H1 (cell line): ENCODE measurements around the gene AOPEP. TPM values are rescaled to one million over a fixed set of nuclear protein-coding genes. Genes with fewer than 3 reads are reported as not detected.

Experiments
- CTCF ChIA-PET: fragments of 300-600 bp; sonication (Branson Sonifier 250); formaldehyde crosslinking; loops from one replicate; lab custom pipeline; 2021; ENCODE audit not compliant: partially characterized antibody; lab: Charles Lee
- POLR2A ChIA-PET: fragments of 300-600 bp; sonication (Branson Sonifier 250); formaldehyde crosslinking; loops from one replicate; lab custom pipeline; 2021; ENCODE audit warnings: inconsistent platforms; ENCODE audit not compliant: partially characterized antibody; lab: Charles Lee
- DNase-seq, 2 experiments: peaks; one replicate each; pipeline versions ENCODE4 v3.0.0 to v3.0.0-alpha.2; 2010 to 2022; ENCODE audit warnings: low spot score in 2 of 2, low read depth in 1 of 2, mixed read lengths in 1 of 2
- FAIRE-seq: peaks from 2 replicates; lab custom pipeline; 2011; peaks lifted over from hg19 to GRCh38; lab: Jason Lieb, UNC
- H2AFZ ChIP-seq: 2 replicates; pipeline ENCODE4 v1.8.1; 2012; ENCODE audit warnings: low read length, inconsistent platforms
- H2AK5ac ChIP-seq: 2 replicates; pipeline ENCODE4 v1.6.1; 2013; ENCODE audit warnings: low read depth, low read length
- H2BK120ac ChIP-seq: replicated peaks from 2 replicates; pipeline ENCODE3; 2013; ENCODE audit warnings: low read depth, low read length, inconsistent platforms
- H2BK12ac ChIP-seq: 2 replicates; pipeline ENCODE4 v1.6.1; 2013; ENCODE audit warnings: low read depth, low read length
- H2BK15ac ChIP-seq: 2 replicates; pipeline ENCODE4 v1.6.1; 2013; ENCODE audit warnings: low read length
- H2BK20ac ChIP-seq: 2 replicates; pipeline ENCODE4 v1.6.1; 2013; ENCODE audit warnings: low read length
- H2BK5ac ChIP-seq: 2 replicates; pipeline ENCODE4 v1.6.1; 2013; ENCODE audit warnings: low read depth, low read length
- H3K14ac ChIP-seq: 2 replicates; pipeline ENCODE4 v1.6.1; 2013; ENCODE audit warnings: inconsistent platforms; ENCODE audit not compliant: insufficient read length
- H3K18ac ChIP-seq: 2 replicates; pipeline ENCODE4 v1.6.1; 2013; ENCODE audit warnings: low read length; ENCODE audit errors: extremely low read depth
- H3K23ac ChIP-seq: 2 replicates; pipeline ENCODE4 v1.6.1; 2013; ENCODE audit warnings: inconsistent platforms; ENCODE audit not compliant: insufficient read length
- H3K23me2 ChIP-seq: 2 replicates; pipeline ENCODE4 v1.6.1; 2013; ENCODE audit warnings: low read depth, low read length
- H3K27ac ChIP-seq: 2 replicates; pipeline ENCODE4 v1.6.1; 2011; ENCODE audit warnings: low read depth, low read length, inconsistent platforms
- H3K27me3 ChIP-seq, 4 experiments: replicated peaks in 1 of 4; 1 replicate in 1 of 4; 2 replicates in 3 of 4; pipeline versions ENCODE4 v1.6.1 to v1.8.1; 2011 to 2013; ENCODE audit warnings: low read length in 3 of 4, mild to moderate bottlenecking in 3 of 4, inconsistent platforms in 2 of 4, mixed read lengths in 2 of 4, moderate library complexity in 1 of 4; ENCODE audit not compliant: control insufficient read depth in 3 of 4, insufficient read depth in 3 of 4; ENCODE audit errors: extremely low read depth in 1 of 4
- H3K36me3 ChIP-seq, 4 experiments: 2 replicates each; pipeline versions ENCODE4 v1.6.1 to v1.8.1; 2011 to 2013; ENCODE audit warnings: mild to moderate bottlenecking in 4 of 4, low read length in 3 of 4, moderate library complexity in 2 of 4, control low read depth in 1 of 4, inconsistent platforms in 1 of 4; ENCODE audit not compliant: insufficient read depth in 4 of 4, control insufficient read depth in 2 of 4
- H3K4ac ChIP-seq: replicated peaks from 2 replicates; pipeline ENCODE3; 2013; ENCODE audit warnings: low read length, low read depth, mixed read lengths, inconsistent platforms; ENCODE audit not compliant: insufficient read length
- H3K4me1 ChIP-seq, 4 experiments: replicated peaks in 1 of 4; 1 replicate in 1 of 4; 2 replicates in 3 of 4; pipeline versions ENCODE4 v1.6.1 to v1.8.1; 2011 to 2013; ENCODE audit warnings: low read length in 3 of 4, inconsistent platforms in 2 of 4, mixed read lengths in 1 of 4; ENCODE audit not compliant: insufficient read depth in 4 of 4, control insufficient read depth in 3 of 4
- H3K4me2 ChIP-seq, 2 experiments: 2 replicates each; pipeline versions ENCODE4 v1.6.1 to v1.8.1; 2011 to 2013; ENCODE audit warnings: low read depth in 2 of 2, low read length in 2 of 2, control low read depth in 1 of 2, inconsistent platforms in 1 of 2, mild to moderate bottlenecking in 1 of 2; ENCODE audit not compliant: insufficient read depth in 1 of 2
- H3K4me3 ChIP-seq, 4 experiments: fragments of 200-600, 300-600 bp in 1 of 4; sonication (generic), shearing (Covaris generic), sonication (Bioruptor Twin) in 1 of 4; 2 replicates each; pipeline versions ENCODE4 v1.5.1 to v1.8.1; 2011 to 2016; ENCODE audit warnings: low read length in 4 of 4, low read depth in 3 of 4, control low read depth in 2 of 4, inconsistent platforms in 2 of 4, mild to moderate bottlenecking in 2 of 4, mixed read lengths in 1 of 4, moderate library complexity in 1 of 4; ENCODE audit not compliant: insufficient read depth in 2 of 4; ENCODE audit errors: extremely low read depth in 1 of 4
- H3K56ac ChIP-seq: replicated peaks from 2 replicates; pipeline ENCODE3; 2013; ENCODE audit warnings: low read depth, mild to moderate bottlenecking, mixed read lengths, low read length, inconsistent platforms; ENCODE audit not compliant: insufficient read length
- H3K79me1 ChIP-seq: 2 replicates; pipeline ENCODE4 v1.6.1; 2013; ENCODE audit warnings: low read depth, low read length, control low read depth
- H3K79me2 ChIP-seq, 2 experiments: 2 replicates each; pipeline versions ENCODE4 v1.6.1 to v1.8.1; 2012 to 2013; ENCODE audit warnings: low read length in 2 of 2, mild to moderate bottlenecking in 2 of 2, inconsistent platforms in 1 of 2; ENCODE audit not compliant: insufficient read depth in 2 of 2, control insufficient read depth in 1 of 2
- H3K9ac ChIP-seq, 4 experiments: replicated peaks in 1 of 4; 1 replicate in 1 of 4; 2 replicates in 3 of 4; pipeline versions ENCODE4 v1.6.1 to v1.8.1; 2011 to 2013; ENCODE audit warnings: low read depth in 3 of 4, low read length in 3 of 4, control low read depth in 2 of 4, mild to moderate bottlenecking in 2 of 4, moderate library complexity in 2 of 4, inconsistent platforms in 1 of 4; ENCODE audit errors: extremely low read depth in 1 of 4
- H3K9me3 ChIP-seq, 2 experiments: 2 replicates each; pipeline versions ENCODE4 v1.6.1 to v1.8.1; 2012 to 2013; ENCODE audit warnings: mild to moderate bottlenecking in 2 of 2, moderate library complexity in 2 of 2, control low read depth in 1 of 2, inconsistent platforms in 1 of 2, low read depth in 1 of 2, low read length in 1 of 2, mixed read lengths in 1 of 2; ENCODE audit not compliant: insufficient read depth in 2 of 2
- H4K20me1 ChIP-seq, 2 experiments: replicated peaks in 1 of 2; 2 replicates each; pipeline versions ENCODE3 to v1.8.1; 2011 to 2013; ENCODE audit warnings: inconsistent platforms in 2 of 2, low read length in 2 of 2, mild to moderate bottlenecking in 1 of 2; ENCODE audit not compliant: insufficient read depth in 2 of 2, control insufficient read depth in 1 of 2
- H4K5ac ChIP-seq: 2 replicates; pipeline ENCODE4 v1.6.1; 2013; ENCODE audit warnings: low read length, low read depth, mixed read lengths, inconsistent platforms; ENCODE audit not compliant: insufficient read length
- H4K8ac ChIP-seq: 2 replicates; pipeline ENCODE4 v1.8.0; 2013; ENCODE audit warnings: mild to moderate bottlenecking, moderate library complexity, low read length, inconsistent platforms; ENCODE audit not compliant: insufficient read depth; ENCODE audit errors: extremely low read depth
- H4K91ac ChIP-seq: replicated peaks from 2 replicates; pipeline ENCODE3; 2013; ENCODE audit warnings: low read length, mixed read lengths, inconsistent platforms; ENCODE audit not compliant: insufficient read length
- BACH1 ChIP-seq: IDR thresholded peaks from 2 replicates; pipeline ENCODE4 v1.6.1; 2012; ENCODE audit warnings: low read length, improper control_type of control experiment
- CBX8 ChIP-seq: fragments of 300-800, 300-1000 bp; sonication (generic); IDR thresholded peaks from 2 replicates; pipeline ENCODE4 v1.7.1; 2016; ENCODE audit warnings: low read depth, low read length, borderline replicate concordance
- CHD1 ChIP-seq: IDR thresholded peaks from 2 replicates; pipeline ENCODE4 v1.6.1; 2012; ENCODE audit warnings: low read depth, low read length, improper control_type of control experiment
- CREB1 ChIP-seq: IDR thresholded peaks from 2 replicates; pipeline ENCODE4 v1.6.1; 2012; ENCODE audit warnings: inconsistent platforms
- FOSL1 ChIP-seq: IDR thresholded peaks from 2 replicates; pipeline ENCODE4 v1.6.1; 2011; ENCODE audit warnings: mild to moderate bottlenecking, low read depth, low read length, moderate library complexity; ENCODE audit not compliant: insufficient read depth
- JUND ChIP-seq: IDR thresholded peaks from 2 replicates; pipeline ENCODE4 v1.6.1; 2011; ENCODE audit warnings: mild to moderate bottlenecking, improper control_type of control experiment, low read length
- RBBP5 ChIP-seq: IDR thresholded peaks from 2 replicates; pipeline ENCODE4 v1.7.1; 2012; ENCODE audit warnings: low read depth, mild to moderate bottlenecking, inconsistent platforms, low read length, moderate library complexity, borderline replicate concordance
- RXRA ChIP-seq: IDR thresholded peaks from 2 replicates; pipeline ENCODE4 v1.6.1; 2011; ENCODE audit warnings: low read depth, mild to moderate bottlenecking, low read length, moderate library complexity; ENCODE audit not compliant: insufficient read depth
- SP4 ChIP-seq: IDR thresholded peaks from 2 replicates; pipeline ENCODE4 v1.6.1; 2012; ENCODE audit warnings: low read length, inconsistent platforms
- WGBS, 2 experiments: shearing (Covaris generic) in 1 of 2; methylation state at CpG; one replicate each; pipeline versions ENCODE4 v1.1.6 to v1.1.7; 2013 to 2015; ENCODE audit warnings: low lambda C conversion rate in 2 of 2, mixed read lengths in 2 of 2, inconsistent platforms in 1 of 2, low coverage in 1 of 2, missing lambda C conversion rate in 1 of 2; ENCODE audit not compliant: insufficient replicate concordance in 2 of 2, insufficient coverage in 1 of 2, insufficient read length in 1 of 2; ENCODE audit errors: extremely low coverage in 1 of 2, missing lambda C conversion rate in 1 of 2; 5-methylcytosine and 5-hydroxymethylcytosine counted together
- polyA plus RNA-seq, 7 experiments: library from polyadenylated mRNA; depleted of rRNA in 3 of 7; stranded (reverse) in 5 of 7; unstranded in 2 of 7; fragments of >200 nt in 5 of 7; fragments of 200-250 nt in 2 of 7; gene quantifications; 1 replicate in 5 of 7; 2 replicates in 1 of 7; 4 replicates in 1 of 7; pipeline versions ENCODE4 v1.2.1 to v1.2.3, GENCODE V29; 2011 to 2013; ENCODE audit warnings: missing spikeins in 2 of 7, mixed read lengths in 2 of 7
- total RNA-seq: library from RNA; stranded (reverse); fragmentation: NEBNext Ultra II Directional; extraction: Animal tissue kit (Norgen Biotek cat#: 25700); gene quantifications from 2 replicates; pipeline ENCODE4 v1.2.1, GENCODE V29; 2021
- TF ChIP-seq, protein P1 (sequence below), 3 experiments: IDR thresholded peaks; 1 replicate in 2 of 3; 2 replicates in 1 of 3; pipeline versions ENCODE4 v1.5.1 to v1.6.1; 2011; ENCODE audit warnings: low read length in 3 of 3, mild to moderate bottlenecking in 3 of 3, inconsistent platforms in 2 of 3, low read depth in 1 of 3, moderate library complexity in 1 of 3; ENCODE audit not compliant: insufficient read depth in 1 of 3; ENCODE audit errors: control extremely low read depth in 1 of 3
- TF ChIP-seq, protein P2 (sequence below): IDR thresholded peaks from 2 replicates; pipeline ENCODE4 v1.6.1; 2011; ENCODE audit warnings: low read depth, mild to moderate bottlenecking, low read length; ENCODE audit not compliant: insufficient read depth

The AOPEP gene
- total and polyA plus RNA-seq, 2 of the 8 experiments (the other 6 are each of a cell fraction or from before 2014, with no cell fraction given) = 6.1 to 14.3 TPM

DNA sequence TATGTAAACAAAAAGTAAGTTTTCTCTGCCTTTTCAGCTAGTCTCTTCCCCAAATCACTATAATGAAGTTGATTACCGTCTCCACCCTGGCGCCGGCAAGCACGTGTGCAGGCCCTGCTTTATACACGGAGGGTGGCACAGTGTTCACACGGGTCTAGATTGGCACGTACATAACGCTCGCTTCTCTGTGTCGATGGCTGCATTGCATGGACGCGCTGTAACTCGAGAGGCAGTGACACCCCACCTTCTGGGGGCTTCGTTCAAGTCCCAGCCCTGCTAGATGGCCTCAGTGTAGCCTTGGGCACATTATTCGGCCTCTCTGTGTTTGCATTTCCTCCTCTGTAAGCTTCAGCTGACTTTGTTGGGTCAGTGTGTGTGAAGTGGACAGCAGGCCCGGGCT lies 367.1 kb downstream of the AOPEP start:
- Histone ChIP-seq H3K4me1 (peaks cover 0 to 12% (median 7%) of the 10 kb centered on the region in 4 experiments), H3K56ac (no peak overlapping the region), H3K23ac (no peak overlapping the region), H4K5ac (no peak overlapping the region), H2BK5ac (peak overlapping the region; percentile 18; the same call in 1 of the 2 replicates), H3K36me3 (no peaks in the 10 kb centered on the region), H3K23me2 (no peaks in the 10 kb centered on the region), H3K18ac (no peak overlapping the region), H3K4me3 (no peak overlapping the region), H3K4me2 (no peak overlapping the region), H3K79me2 (no peaks in the 10 kb centered on the region), H3K14ac (no peak overlapping the region), H3K27ac (no peak overlapping the region), H2BK12ac (no peak overlapping the region; the same call in 1 of the 2 replicates), H3K27me3 (no peaks in the 10 kb centered on the region), H2AFZ (no peak overlapping the region), H4K8ac (0 out of 2 replicates have a peak overlapping the region, but pooled peaks have one; percentile 59), H2BK20ac (0 out of 2 replicates have a peak overlapping the region, but pooled peaks have one; percentile 72), H2BK120ac (no peak overlapping the region), H4K20me1 (peaks cover 0 to 1% of the 10 kb centered on the region in 2 experiments), H3K9me3 (no peaks in the 10 kb centered on the region), H2BK15ac (no peak overlapping the region), H2AK5ac (no peak overlapping the region; the same call in 1 of the 2 replicates), H3K4ac (no peak overlapping the region), H3K79me1 (no peaks in the 10 kb centered on the region), H4K91ac (no peak overlapping the region), H3K9ac (no peak overlapping the region)
- DNase-seq = no peak
- FAIRE-seq = no peak
- ChIA-PET POLR2A (interaction anchor here (0.7 kb wide), 1 partner anchor 13 kb away, joined by 3 read pairs; no protein-coding TSS in a partner anchor), CTCF (interaction anchor here (1.4 to 13.8 kb wide), 6 partner anchors 8 to 248 kb away, joined by 3 to 209 read pairs (median 23); no protein-coding TSS in a partner anchor)
- 94% methylated on average over 16 of the region's 16 CpGs; no CpG with 5 or more reads in 1 of the 2 experiments for WGBS, 2 experiments
- no peak for TF ChIP-seq FOSL1
- no peak for TF ChIP-seq RBBP5
- TF ChIP-seq, protein P1, sequence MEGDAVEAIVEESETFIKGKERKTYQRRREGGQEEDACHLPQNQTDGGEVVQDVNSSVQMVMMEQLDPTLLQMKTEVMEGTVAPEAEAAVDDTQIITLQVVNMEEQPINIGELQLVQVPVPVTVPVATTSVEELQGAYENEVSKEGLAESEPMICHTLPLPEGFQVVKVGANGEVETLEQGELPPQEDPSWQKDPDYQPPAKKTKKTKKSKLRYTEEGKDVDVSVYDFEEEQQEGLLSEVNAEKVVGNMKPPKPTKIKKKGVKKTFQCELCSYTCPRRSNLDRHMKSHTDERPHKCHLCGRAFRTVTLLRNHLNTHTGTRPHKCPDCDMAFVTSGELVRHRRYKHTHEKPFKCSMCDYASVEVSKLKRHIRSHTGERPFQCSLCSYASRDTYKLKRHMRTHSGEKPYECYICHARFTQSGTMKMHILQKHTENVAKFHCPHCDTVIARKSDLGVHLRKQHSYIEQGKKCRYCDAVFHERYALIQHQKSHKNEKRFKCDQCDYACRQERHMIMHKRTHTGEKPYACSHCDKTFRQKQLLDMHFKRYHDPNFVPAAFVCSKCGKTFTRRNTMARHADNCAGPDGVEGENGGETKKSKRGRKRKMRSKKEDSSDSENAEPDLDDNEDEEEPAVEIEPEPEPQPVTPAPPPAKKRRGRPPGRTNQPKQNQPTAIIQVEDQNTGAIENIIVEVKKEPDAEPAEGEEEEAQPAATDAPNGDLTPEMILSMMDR (IDR thresholded peaks at IDR 0.05; ENCODE audit: control extremely low read depth in 1 of 3, insufficient read depth in 1 of 3, low read depth in 1 of 3, low read length in 3 of 3) = no peak
- TF ChIP-seq BACH1 = no peak
- TF ChIP-seq CREB1 = no peak
- TF ChIP-seq RXRA = no peak
- TF ChIP-seq, protein P2, sequence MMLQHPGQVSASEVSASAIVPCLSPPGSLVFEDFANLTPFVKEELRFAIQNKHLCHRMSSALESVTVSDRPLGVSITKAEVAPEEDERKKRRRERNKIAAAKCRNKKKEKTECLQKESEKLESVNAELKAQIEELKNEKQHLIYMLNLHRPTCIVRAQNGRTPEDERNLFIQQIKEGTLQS = no peak
- TF ChIP-seq CHD1 = no peak
- no peak for TF ChIP-seq SP4
- TF ChIP-seq JUND = no peak
- TF ChIP-seq CBX8 = no peak
